SU-DHL-6 (cell line): Measurements from ENCODE around the gene FSIP2.
"Not testable (repeated sequence)": the region's sequence is repeated elsewhere in the genome, so short reads cannot be mapped to it uniquely, and the experiment has no call there.

Experiments used
- H2AFZ ChIP-seq: fragments of 200-600 bp; sonication (generic); 2 replicates; pipeline ENCODE4 v1.6.1; 2014; ENCODE audit warnings: low read depth, mild to moderate bottlenecking, moderate library complexity, mixed read lengths, antibody characterized with exemption, low read length; ENCODE audit not compliant: severe bottlenecking
- H3F3A ChIP-seq: fragments of 200-600 bp; shearing (Covaris generic); 2 replicates; pipeline ENCODE4 v1.6.0; 2016; ENCODE audit warnings: antibody characterized with exemption, mild to moderate bottlenecking; ENCODE audit not compliant: insufficient read depth
- H3K27ac ChIP-seq: fragments of 200-600 bp; sonication (generic); 2 replicates; pipeline ENCODE4 v1.5.1; 2016; ENCODE audit warnings: low read depth, mild to moderate bottlenecking, low read length, moderate library complexity, mixed read lengths
- H3K27me3 ChIP-seq: fragments of 200-600 bp; sonication (generic), shearing (Covaris generic); 2 replicates; pipeline ENCODE4 v1.6.0; 2014; ENCODE audit warnings: mild to moderate bottlenecking, low read length
- H3K36me3 ChIP-seq: fragments of 200-600 bp; sonication (generic); 2 replicates; pipeline ENCODE4 v1.6.1; 2014; ENCODE audit warnings: mild to moderate bottlenecking, low read length, mixed read lengths
- H3K4me2 ChIP-seq: fragments of 300-600, 200-600 bp; shearing (Covaris generic), sonication (generic); 2 replicates; pipeline ENCODE4 v1.6.0; 2014; ENCODE audit warnings: low read length, low read depth, mild to moderate bottlenecking; ENCODE audit not compliant: poor library complexity, severe bottlenecking
- H3K4me3 ChIP-seq: fragments of 200-600 bp; sonication (generic); 2 replicates; pipeline ENCODE4 v1.5.1; 2014; ENCODE audit warnings: antibody characterized with exemption, low read length, mild to moderate bottlenecking, mixed read lengths; ENCODE audit not compliant: insufficient read depth, poor library complexity, severe bottlenecking
- H3K79me2 ChIP-seq: fragments of 200-600 bp; sonication (generic); 2 replicates; pipeline ENCODE4 v1.6.1; 2014; ENCODE audit warnings: mild to moderate bottlenecking, low read length, moderate library complexity; ENCODE audit not compliant: insufficient read depth
- H3K9ac ChIP-seq: fragments of 200-600 bp; sonication (generic); 2 replicates; pipeline ENCODE4 v1.7.0; 2014; ENCODE audit warnings: mild to moderate bottlenecking, low read length
- H3K9me2 ChIP-seq: fragments of 200-600 bp; sonication (generic); replicated peaks from 2 replicates; pipeline ENCODE4 v1.6.1; 2014; ENCODE audit warnings: low read length; ENCODE audit not compliant: insufficient read depth
- H3K9me3 ChIP-seq: fragments of 200-600 bp; sonication (generic); 2 replicates; pipeline ENCODE4 v1.6.1; 2014; ENCODE audit warnings: low read length, mixed read lengths; ENCODE audit not compliant: insufficient read depth
- H4K20me1 ChIP-seq: fragments of 200-600 bp; sonication (generic); 2 replicates; pipeline ENCODE4 v1.6.1; 2014; ENCODE audit warnings: low read depth, mild to moderate bottlenecking, antibody characterized with exemption, low read length, moderate library complexity, mixed read lengths
- CTCF ChIP-seq: fragments of 200-600 bp; sonication (generic); IDR thresholded peaks from one replicate; pipeline ENCODE4 v1.5.1; 2017; ENCODE audit warnings: antibody characterized with exemption, mild to moderate bottlenecking, low read length, moderate library complexity; ENCODE audit not compliant: insufficient read depth, poor library complexity, severe bottlenecking
- EZH2phosphoT487 ChIP-seq: fragments of 200-600 bp; sonication (generic), shearing (Covaris generic); conservative IDR thresholded peaks from 2 replicates; pipeline ENCODE4 v1.6.1; 2018; ENCODE audit warnings: mild to moderate bottlenecking, antibody characterized with exemption, low read length, moderate library complexity, mixed read lengths

Gene FSIP2

GRCh38 chr2:185857691-185858090 lies 119.1 kb downstream of the FSIP2 start:
- TF ChIP-seq CTCF, result no peak
- TF ChIP-seq EZH2phosphoT487, result no peak
- Histone ChIP-seq H3F3A (no peaks in the 10 kb centered on the region), H4K20me1 (no peaks in the 10 kb centered on the region), H3K9me2 (no peaks in the 10 kb centered on the region), H3K27ac (no peak overlapping the region), H2AFZ (no peak overlapping the region), H3K9ac (no peak overlapping the region), H3K4me3 (no peak overlapping the region), H3K79me2 (no peaks in the 10 kb centered on the region), H3K4me2 (no peak overlapping the region), H3K27me3 (no peaks in the 10 kb centered on the region), H3K9me3 (no peaks in the 10 kb centered on the region), H3K36me3 (no peaks in the 10 kb centered on the region)

- no peak overlapping the region for H3K4me3 ChIP-seq
- H2AFZ ChIP-seq, result no peak overlapping the region
- TF ChIP-seq CTCF, result no peak
- no peak for TF ChIP-seq EZH2phosphoT487
- no peaks in the 10 kb centered on the region for H4K20me1 ChIP-seq
- H3K9ac ChIP-seq, result no peak overlapping the region
- H3K9me2 ChIP-seq, result no peaks in the 10 kb centered on the region
- H3K27ac ChIP-seq, result no peak overlapping the region
- no peaks in the 10 kb centered on the region for H3K36me3 ChIP-seq
- no peaks in the 10 kb centered on the region for H3F3A ChIP-seq
- H3K79me2 ChIP-seq, result no peaks in the 10 kb centered on the region
- H3K27me3 ChIP-seq, result no peaks in the 10 kb centered on the region
- H3K9me3 ChIP-seq, result no peaks in the 10 kb centered on the region
- no peak overlapping the region for H3K4me2 ChIP-seq
Measured at GRCh38 chr2:185859506-185859905, 120.9 kb downstream of the FSIP2 start.

DNA sequence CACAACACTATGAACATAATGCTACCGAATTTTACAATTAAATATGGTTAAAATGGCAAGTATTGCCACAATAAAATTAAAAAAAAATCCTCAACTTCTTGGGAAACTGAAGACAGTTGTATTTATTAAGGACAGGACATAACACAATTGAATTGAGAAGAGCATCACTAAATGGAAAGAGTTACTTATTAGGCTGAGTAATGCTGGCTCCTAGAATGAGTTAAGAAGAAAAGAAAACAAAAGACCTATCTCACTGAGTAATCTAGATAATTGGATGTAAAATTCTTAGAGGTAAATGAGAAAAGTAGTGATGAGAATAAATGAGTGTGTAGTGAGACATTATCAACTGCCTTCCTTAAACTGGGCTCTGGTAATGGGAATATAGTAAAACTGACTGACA lies 121.7 kb downstream of the FSIP2 start:
- no peaks in the 10 kb centered on the region for H4K20me1 ChIP-seq
- H3K4me2 ChIP-seq, result no peak overlapping the region
- H3K9me3 ChIP-seq, result no peaks in the 10 kb centered on the region
- no peak for TF ChIP-seq EZH2phosphoT487
- H3K27me3 ChIP-seq, result no peaks in the 10 kb centered on the region
- no peaks in the 10 kb centered on the region for H3F3A ChIP-seq
- no peaks in the 10 kb centered on the region for H3K36me3 ChIP-seq
- H3K4me3 ChIP-seq, result no peak overlapping the region
- no peaks in the 10 kb centered on the region for H3K9me2 ChIP-seq
- no peak overlapping the region for H3K27ac ChIP-seq
- H3K9ac ChIP-seq, result no peak overlapping the region
- no peak overlapping the region for H2AFZ ChIP-seq
- H3K79me2 ChIP-seq, result no peaks in the 10 kb centered on the region

GRCh38 chr2:185862657-185863398 lies 124.2 kb downstream of the FSIP2 start:
- H3K27ac ChIP-seq, result no peak overlapping the region
- H3F3A ChIP-seq, result no peaks in the 10 kb centered on the region
- H3K36me3 ChIP-seq, result no peaks in the 10 kb centered on the region
- no peaks in the 10 kb centered on the region for H3K9me3 ChIP-seq
- H3K4me3 ChIP-seq, result no peak overlapping the region
- H3K9me2 ChIP-seq, result no peaks in the 10 kb centered on the region
- no peak overlapping the region for H3K9ac ChIP-seq
- H3K27me3 ChIP-seq, result no peaks in the 10 kb centered on the region
- H3K4me2 ChIP-seq, result no peak overlapping the region
- no peak overlapping the region for H2AFZ ChIP-seq
- H3K79me2 ChIP-seq, result no peaks in the 10 kb centered on the region
- TF ChIP-seq EZH2phosphoT487, result no peak
- no peak for TF ChIP-seq CTCF
- H4K20me1 ChIP-seq, result no peaks in the 10 kb centered on the region

- H3K36me3 ChIP-seq, H3K79me2 ChIP-seq, H3K9ac ChIP-seq, H2AFZ ChIP-seq, H4K20me1 ChIP-seq, H3F3A ChIP-seq, H3K4me3 ChIP-seq, H3K9me2 ChIP-seq, H3K27me3 ChIP-seq, H3K4me2 ChIP-seq, H3K9me3 ChIP-seq, H3K27ac ChIP-seq: not testable (repeated sequence)
Measured at GRCh38 chr2:185864468-185865260, 126.1 kb downstream of the FSIP2 start.
